HL-60/S4 treated with retinoic acid at 250 ng/mL for 4 days and 3 days (cell line): Measurements from ENCODE around the gene INKA1.

Source experiments
- in situ Hi-C: fragments of 300-500 bp; cut with MboI; formaldehyde crosslinking; loops from 2 replicates; pipeline ENCODE4 v1.7.0; 2022; ENCODE audit warnings: low sequenced_read_pairs

Gene INKA1

DNA sequence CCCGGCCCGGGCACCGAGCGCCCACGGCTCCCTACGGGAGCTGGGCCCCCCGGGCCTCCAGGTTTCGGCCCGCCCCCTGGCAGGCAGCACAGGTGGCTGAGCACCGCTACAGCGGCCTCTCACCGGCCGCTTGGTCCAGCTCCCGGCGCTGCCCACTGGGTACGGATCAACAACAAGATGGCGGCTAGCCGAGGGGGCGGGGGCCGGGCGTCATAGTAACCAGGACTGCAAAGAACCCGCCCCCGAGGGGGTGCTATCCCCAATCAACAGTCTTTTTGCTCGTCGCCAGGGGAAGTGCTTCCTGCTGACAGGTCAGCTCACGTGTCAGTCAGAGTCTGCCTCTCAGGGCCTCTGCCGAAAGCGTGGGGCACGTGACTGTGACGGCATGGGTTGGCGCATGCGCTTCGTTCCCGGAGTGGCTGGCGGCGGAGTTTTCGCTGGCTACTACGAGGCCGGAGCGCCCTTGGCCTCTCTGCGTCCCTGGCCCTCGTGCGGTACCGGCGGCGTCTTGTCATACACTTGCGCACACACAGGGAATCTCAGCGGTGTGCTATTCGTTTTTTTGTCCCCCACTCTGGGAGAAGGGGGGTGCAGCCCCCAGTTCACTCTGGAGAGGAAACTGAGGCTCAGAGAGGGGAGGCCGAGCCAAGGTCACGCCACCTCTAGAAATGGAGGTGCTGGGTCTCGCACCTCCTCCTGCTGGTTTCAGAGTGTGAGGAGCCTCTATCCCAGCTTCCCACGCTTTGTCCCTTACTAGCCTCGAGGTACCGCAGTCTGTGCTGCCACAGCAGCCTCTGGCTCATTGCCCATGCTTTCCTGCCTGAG is 16.5 kb upstream of the INKA1 start, which contains the start of gene IP6K1:
TSS of gene IP6K1 (minus strand) at position 186 of the 825 bp plus-strand sequence. CDS start 38,502 bp downstream, outside the sequence.
- in situ Hi-C loops, result no loop called here

GRCh38 chr3:49787182-49787464 is 15.9 kb upstream of the INKA1 start:
- in situ Hi-C loops, result no loop called here

- in situ Hi-C loops, result no loop called here
Observed at GRCh38 chr3:49787536-49787935, 15.5 kb upstream of the INKA1 start.

DNA sequence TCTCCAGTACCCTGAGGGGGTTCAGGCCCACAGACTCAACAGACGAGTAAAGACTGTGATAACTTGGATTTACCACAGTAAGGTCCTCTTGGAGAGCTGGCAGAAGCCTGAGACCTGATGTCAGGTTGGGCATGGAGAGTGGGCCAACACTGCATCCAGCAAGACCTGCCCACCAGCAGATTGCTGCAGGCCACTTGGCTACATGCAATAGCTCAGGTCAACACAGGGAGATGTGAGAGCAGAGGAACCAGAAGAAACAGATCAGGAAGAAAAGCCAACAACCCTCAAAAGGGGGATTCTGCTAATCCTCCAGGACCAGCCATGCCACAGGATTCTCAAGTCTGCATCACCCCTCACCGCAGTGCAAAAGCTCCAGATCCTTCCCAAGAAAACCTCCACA is 15.0 kb upstream of the INKA1 start:
- in situ Hi-C loops, result no loop called here

GRCh38 chr3:49790626-49791411 is 12.2 kb upstream of the INKA1 start:
- in situ Hi-C loops, result no loop called here

GRCh38 chr3:49791571-49791970 is 11.5 kb upstream of the INKA1 start:
- in situ Hi-C loops, result no loop called here

- in situ Hi-C loops, result no loop called here
Observed at GRCh38 chr3:49792371-49793150, 10.5 kb upstream of the INKA1 start.

- in situ Hi-C loops, result no loop called here
Observed at GRCh38 chr3:49793486-49794085, 9.5 kb upstream of the INKA1 start.

GRCh38 chr3:49794431-49794830 is 8.6 kb upstream of the INKA1 start:
- in situ Hi-C loops, result no loop called here

DNA sequence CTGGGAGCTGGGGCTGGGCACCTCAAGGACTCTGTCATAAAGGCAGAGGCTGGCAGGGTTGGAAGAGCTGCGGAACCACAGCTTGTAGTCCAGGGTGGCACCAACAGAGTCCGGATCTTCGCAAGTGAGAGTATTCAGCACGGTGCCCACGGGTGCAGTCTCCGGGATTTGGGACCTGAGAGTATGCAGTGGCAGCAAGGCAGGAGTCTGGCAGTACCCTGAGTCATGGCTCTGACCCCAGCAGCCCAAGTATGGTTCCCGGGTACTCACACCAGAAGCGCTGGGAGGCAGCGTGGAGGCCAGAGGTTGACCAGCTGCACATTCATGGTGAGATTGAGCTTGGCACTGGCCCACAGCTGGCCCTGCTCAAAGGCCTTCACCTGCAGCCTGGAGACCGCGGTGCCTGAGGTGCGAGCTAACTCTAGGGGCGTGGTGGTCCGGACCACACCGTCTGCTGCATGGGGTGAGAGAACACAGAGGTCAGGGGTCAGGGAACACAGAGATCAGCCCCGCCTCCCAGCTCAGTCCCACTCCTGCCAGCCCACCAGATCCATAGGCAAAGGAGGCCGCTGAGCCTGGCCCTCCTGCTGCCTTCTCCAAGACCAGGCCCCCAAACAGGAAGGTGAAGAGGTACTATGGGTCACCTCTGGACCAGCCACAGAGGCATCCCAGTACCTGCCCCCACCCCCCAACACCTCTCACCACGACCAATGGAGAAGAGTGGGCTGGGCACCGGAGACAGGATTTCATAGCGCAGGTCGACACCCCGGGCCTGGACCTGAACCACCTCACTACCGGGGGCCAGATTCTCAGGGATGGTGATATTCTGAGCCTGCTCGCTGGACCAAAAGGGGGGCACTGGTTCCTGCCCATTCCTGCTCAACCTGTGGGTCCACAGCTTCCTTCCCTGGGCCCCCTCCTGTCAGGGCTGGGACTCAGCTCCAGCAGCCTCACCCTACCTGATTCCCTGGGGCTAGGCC is 7.8 kb upstream of the INKA1 start:
- in situ Hi-C loops, result no loop called here

DNA sequence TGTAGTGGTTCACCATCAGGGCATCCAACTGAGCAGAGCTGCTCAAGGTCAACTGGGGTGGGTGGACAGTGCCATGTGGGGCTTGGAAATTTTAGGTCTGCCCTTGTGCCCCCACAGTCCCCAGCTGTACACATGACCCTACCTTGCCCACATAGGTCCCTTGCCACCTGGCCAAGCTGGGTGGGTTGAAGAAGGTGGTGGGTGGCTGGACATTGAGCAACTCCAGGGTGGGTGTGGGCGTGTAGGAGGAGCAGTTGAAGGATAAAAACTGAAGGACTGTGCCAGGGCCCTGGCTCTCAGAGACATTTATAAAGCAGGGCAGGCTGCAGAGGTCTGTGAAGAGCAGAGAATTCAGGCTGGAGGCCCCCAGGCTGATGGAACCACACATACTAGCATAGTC is 4.0 kb upstream of the INKA1 start:
- in situ Hi-C loops, result no loop called here

DNA sequence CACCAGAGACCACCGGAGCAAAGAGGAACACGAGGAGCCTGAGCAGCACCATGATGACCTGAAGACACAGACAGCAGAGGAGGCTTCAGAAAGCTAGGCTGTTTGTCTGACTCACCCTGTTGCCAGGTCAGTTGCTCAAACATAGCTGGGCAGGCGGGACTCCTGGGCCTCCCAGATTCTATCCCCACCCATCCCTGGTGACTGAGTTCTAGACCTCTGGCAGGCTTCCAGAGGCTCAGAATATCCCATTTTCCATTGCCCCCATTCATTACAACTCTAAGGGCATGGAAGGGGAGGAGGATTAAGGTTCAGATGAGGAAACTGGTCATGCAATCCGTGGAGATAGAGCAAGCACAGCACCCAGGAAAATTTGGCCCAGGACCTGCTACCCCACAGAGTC is 3.3 kb upstream of the INKA1 start, which contains the start of gene CDHR4:
TSS of gene CDHR4 (minus strand) at position 113 of the 400 bp plus-strand sequence. CDS start at position 52, 61 bp downstream.
- in situ Hi-C loops, result no loop called here

GRCh38 chr3:49801160-49801559 is 1.9 kb upstream of the INKA1 start:
- in situ Hi-C loops, result no loop called here

DNA sequence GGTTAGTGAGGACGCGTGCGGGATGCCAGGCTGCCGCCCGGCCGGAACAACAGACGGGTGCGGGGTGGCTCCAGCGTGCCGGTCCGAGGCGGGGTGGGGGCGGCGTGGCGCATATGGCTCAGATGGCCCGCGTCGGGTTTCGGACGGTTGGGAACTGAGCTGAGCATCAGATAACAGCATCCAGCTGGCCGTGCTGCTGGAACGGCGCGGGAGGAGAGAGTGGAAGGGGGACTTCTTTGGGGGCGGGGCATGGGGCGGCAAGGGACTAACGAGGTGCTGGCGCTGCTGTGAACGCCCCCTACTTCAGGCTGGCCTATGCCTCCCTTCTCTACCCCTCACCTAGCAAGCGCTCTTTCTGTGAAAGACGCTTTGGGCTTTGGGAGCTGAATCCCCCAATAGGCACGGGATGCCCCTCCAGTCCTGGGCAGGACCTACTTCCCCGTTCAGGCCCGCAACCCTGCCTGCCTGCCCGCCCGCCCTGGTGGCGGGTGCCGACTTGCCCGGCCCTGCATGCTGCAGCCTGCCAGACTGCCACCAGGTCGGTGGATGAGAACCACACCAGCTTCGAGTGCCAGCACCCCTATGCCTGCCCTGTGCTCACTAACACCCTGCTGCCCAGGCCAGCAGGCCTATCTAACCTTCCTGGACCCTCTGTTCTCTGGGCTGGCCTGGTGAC is 542 bp downstream of the INKA1 start:
- in situ Hi-C loops, result no loop called here

DNA sequence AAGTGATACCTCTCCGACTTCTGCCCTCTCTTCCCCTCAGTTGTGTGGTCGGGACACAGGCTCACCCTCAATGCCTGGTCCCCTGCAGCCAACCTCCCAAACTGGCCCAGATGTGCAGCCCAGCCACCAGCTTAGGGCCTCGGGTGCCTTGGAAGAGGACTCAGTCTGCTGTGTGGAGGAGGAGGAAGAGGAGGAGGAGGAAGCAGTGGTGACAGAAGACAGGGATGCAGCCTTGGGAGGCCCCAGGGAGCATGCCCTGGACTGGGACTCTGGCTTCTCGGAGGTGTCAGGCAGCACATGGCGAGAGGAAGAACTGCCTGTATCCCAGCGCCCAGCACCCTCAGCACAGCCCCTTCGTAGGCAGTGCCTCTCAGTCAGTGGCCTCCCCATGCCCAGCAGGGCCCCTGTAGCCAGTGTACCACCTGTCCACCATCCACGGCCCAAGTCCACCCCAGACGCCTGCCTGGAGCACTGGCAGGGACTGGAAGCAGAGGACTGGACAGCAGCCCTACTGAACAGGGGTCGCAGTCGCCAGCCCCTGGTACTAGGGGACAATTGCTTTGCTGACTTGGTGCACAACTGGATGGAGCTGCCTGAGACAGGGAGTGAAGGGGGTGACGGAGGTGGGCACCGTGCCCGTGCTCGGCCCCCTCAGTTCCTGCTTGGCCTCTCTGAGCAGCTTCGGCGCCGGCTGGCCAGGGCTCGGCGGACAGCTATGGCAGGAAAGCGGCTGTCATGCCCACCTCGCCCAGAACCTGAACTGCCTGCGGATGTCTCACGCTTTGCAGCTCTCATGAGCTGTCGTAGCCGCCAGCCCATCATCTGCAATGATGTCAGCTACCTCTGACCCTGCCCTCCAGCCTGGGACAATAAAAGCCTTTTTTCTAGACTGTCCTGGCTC is 1.3 kb downstream of the INKA1 start:
- in situ Hi-C loops, result no loop called here

DNA sequence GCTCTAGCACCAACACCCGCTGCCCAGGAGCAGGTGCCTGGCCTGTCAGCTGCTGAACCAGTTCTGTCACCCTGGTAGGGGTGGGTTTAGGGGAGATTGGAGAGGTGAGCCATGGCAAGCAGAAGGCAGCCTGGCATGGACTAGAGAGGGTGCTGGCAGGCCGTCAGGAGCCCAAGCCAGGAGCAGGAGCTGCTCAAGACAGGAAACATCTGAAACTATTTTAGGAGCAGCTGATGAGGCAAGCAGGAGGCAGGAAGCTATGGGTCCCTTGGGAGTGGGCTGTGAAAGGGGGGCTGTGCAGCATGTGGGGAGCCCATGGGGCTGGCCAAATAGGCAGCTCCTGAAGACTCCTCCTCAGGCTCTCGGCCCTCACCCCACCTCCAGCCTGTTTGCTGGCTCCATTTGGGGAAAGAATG is 2.3 kb downstream of the INKA1 start:
- in situ Hi-C loops, result no loop called here

- in situ Hi-C loops, result no loop called here
Observed at GRCh38 chr3:49805897-49806701, 3.0 kb downstream of the INKA1 start.
